K562 (cell line): ENCODE data around the gene ANAPC2. TPM values are rescaled to one million over a fixed set of nuclear protein-coding genes. Genes with fewer than 3 reads are reported as not detected.
A peak's percentile ranks its signal among the peaks of the same experiment; 100 is the strongest.

Source experiments
- ARNT ChIP-seq, 2 experiments: fragments of 450-650 bp; IDR thresholded peaks; 2 replicates each; pipeline ENCODE4 v1.6.1; 2016; ENCODE audit warnings: mild to moderate bottlenecking in 1 of 2
- DMBX1 ChIP-seq: fragments of 250-450 bp; sonication (Bioruptor Pico); IDR thresholded peaks from 2 replicates; pipeline ENCODE4 v1.8.0; 2022; ENCODE audit warnings: inconsistent platforms, mild to moderate bottlenecking, moderate library complexity, borderline replicate concordance
- KDM1A ChIP-seq, 2 experiments: fragments of 450-650 bp; IDR thresholded peaks; 2 replicates each; pipeline ENCODE4 v1.6.1; 2016; ENCODE audit warnings: mild to moderate bottlenecking in 2 of 2
- KLF16 ChIP-seq: IDR thresholded peaks from 2 replicates; pipeline ENCODE4 v1.6.1; 2016; ENCODE audit warnings: antibody characterized with exemption
- MAFG ChIP-seq: fragments of 450-650 bp; conservative IDR thresholded peaks from 2 replicates; pipeline ENCODE4 v1.6.1; 2016; ENCODE audit warnings: missing genetic modification characterization, missing compliant biosample characterization
- MECOM ChIP-seq: fragments of 250-450 bp; sonication (Bioruptor Pico); IDR thresholded peaks from 2 replicates; pipeline ENCODE4 v1.8.0; 2022; ENCODE audit warnings: inconsistent platforms
- MED1 ChIP-seq: sonication (generic); formaldehyde crosslinking; IDR thresholded peaks from 2 replicates; pipeline ENCODE4 v1.8.1; 2023; ENCODE audit warnings: missing genetic modification reagents, borderline replicate concordance
- NFE2 ChIP-seq: IDR thresholded peaks from 2 replicates; pipeline ENCODE4 v1.6.1; 2014; ENCODE audit warnings: antibody characterized with exemption, low read depth
- NFE2L1 ChIP-seq: fragments of 450-650 bp; IDR thresholded peaks from 2 replicates; pipeline ENCODE4 v1.6.1; 2016; ENCODE audit warnings: missing genetic modification characterization, low read depth, mild to moderate bottlenecking, missing compliant biosample characterization, moderate library complexity, borderline replicate concordance
- RBFOX2 ChIP-seq: fragments of 200-400 bp; formaldehyde crosslinking; IDR thresholded peaks from 2 replicates; pipeline ENCODE4 v1.6.1; 2017; ENCODE audit warnings: low read depth, mild to moderate bottlenecking, low read length, moderate library complexity
- WHSC1 ChIP-seq: IDR thresholded peaks from one replicate; pipeline ENCODE4 v1.6.1; 2012; ENCODE audit warnings: low read length, control low read depth, inconsistent platforms
- YY1 ChIP-seq, 3 experiments: IDR thresholded peaks; 2 replicates each; pipeline ENCODE4 v1.6.1; 2011; ENCODE audit warnings: low read length in 2 of 3, mild to moderate bottlenecking in 2 of 3, moderate library complexity in 2 of 3, borderline replicate concordance in 1 of 3, control low read depth in 1 of 3, low read depth in 1 of 3; ENCODE audit not compliant: insufficient read depth in 3 of 3, insufficient replicate concordance in 2 of 3, control insufficient read depth in 1 of 3, insufficient read length in 1 of 3; ENCODE audit errors: extremely low read depth in 1 of 3
- ZNF146 ChIP-seq: IDR thresholded peaks from one replicate; pipeline ENCODE4 v1.6.1; 2018; ENCODE audit warnings: missing compliant biosample characterization; ENCODE audit not compliant: unreplicated experiment
- ZNF395 ChIP-seq: fragments of 200-800 bp; sonication (Bioruptor generic); IDR thresholded peaks from 2 replicates; pipeline ENCODE4 v1.6.1; 2017; ENCODE audit warnings: missing genetic modification characterization, missing compliant biosample characterization
- polyA plus RNA-seq, 8 experiments: library from polyadenylated mRNA; depleted of rRNA in 4 of 8; stranded (reverse) in 5 of 8; unstranded in 3 of 8; fragments of >200 nt; fragmentation: Nextera tagmentation in 2 of 8; fragmentation: Illumina TruSeq in 1 of 8; extraction: Ambion mirVana in 2 of 8; extraction: Trizol in 1 of 8; gene quantifications; 2 replicates each; pipeline versions ENCODE4 v1.2.1 to v1.2.3, GENCODE V29; 2011 to 2014; ENCODE audit warnings: inconsistent platforms in 1 of 8, missing spikeins in 1 of 8
- total RNA-seq, 7 experiments: library from RNA; depleted of rRNA in 6 of 7; stranded (reverse); fragments of >200 nt in 6 of 7; fragmentation: Illumina TruSeq in 2 of 7; extraction: Trizol in 2 of 7; gene quantifications; 2 replicates each; pipeline versions ENCODE4 v1.2.1 to v1.2.3, GENCODE V29; 2011 to 2021; ENCODE audit warnings: low replicate concordance in 1 of 7

Gene ANAPC2
- total and polyA plus RNA-seq, 9 of the 15 experiments (the other 6 are each of a cell fraction or from before 2014, with no cell fraction given): 0.11 to 56.5 (median 17.1) TPM; not detected in 1

- 0 out of 2 replicates have a peak, but pooled peaks have one; percentile 8 for TF ChIP-seq MAFG (tag)
- no peak; the same call in 1 of the 2 replicates for TF ChIP-seq RBFOX2
- TF ChIP-seq KLF16: no peak
- TF ChIP-seq DMBX1 (CRISPR knock-in tag): no peak
- no peak for TF ChIP-seq ZNF146 (CRISPR knock-in tag)
- TF ChIP-seq MECOM (CRISPR knock-in tag): no peak
- TF ChIP-seq NFE2L1 (tag): no peak
- TF ChIP-seq WHSC1: no peak
- TF ChIP-seq ARNT (IDR thresholded peaks at IDR 0.05): no peak
- no peak for TF ChIP-seq ZNF395
- peak; percentile 42; the same call in 1 of the 2 replicates for TF ChIP-seq NFE2
- TF ChIP-seq KDM1A (IDR thresholded peaks at IDR 0.05): no peak
- TF ChIP-seq MED1: no peak
- peak in 2 of 3 experiments; percentile 25 to 32 for TF ChIP-seq YY1 (IDR thresholded peaks at IDR 0.05; ENCODE audit: borderline replicate concordance in 1 of 3, control insufficient read depth in 1 of 3, extremely low read depth in 1 of 3, insufficient read depth in 3 of 3, insufficient read length in 1 of 3, insufficient replicate concordance in 2 of 3, low read depth in 1 of 3, low read length in 2 of 3)
Observed at GRCh38 chr9:137178201-137178938, 10.0 kb downstream of the ANAPC2 start (continued).
